ENCODE measurements around the gene CERK.
A peak's percentile ranks its signal among the peaks of the same experiment; 100 is the strongest.

CERK gene

DNA sequence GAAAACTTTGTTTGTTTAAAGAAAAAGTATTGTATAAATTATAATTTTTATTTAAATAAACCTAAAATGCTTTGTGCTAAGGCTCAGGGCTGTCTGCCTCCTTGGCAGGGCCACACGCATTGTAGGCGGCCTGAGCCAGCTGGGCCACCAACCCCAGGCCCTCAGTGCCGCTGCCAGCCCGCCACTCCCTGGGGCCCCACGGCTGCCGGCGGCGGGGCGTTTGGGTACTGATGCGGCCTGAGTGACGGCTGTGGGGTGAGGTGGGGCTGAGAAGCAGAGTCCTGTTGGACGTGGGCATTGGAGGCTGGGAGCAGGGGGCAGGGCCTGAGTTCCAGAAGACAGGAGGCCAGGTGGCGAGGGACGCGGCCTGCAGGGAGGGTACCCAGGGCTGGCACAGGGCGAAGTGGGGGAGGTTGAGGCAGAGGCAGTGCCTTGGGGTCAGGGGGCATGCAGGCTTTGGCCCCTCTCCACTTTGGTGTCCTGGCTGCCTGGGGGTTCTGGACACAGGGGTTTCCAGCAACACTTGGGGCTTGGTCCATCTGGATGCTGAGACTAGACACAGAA is 58.3 kb downstream of the CERK start:
- no peak for DNase-seq (ENCODE audit: insufficient read length, low spot score)
- FAIRE-seq: no peak

- DNase-seq (ENCODE audit: insufficient read length, low spot score): no peak
- no peak for FAIRE-seq
Measured at GRCh38 chr22:46678785-46679700, 59.0 kb downstream of the CERK start.

- FAIRE-seq: no peak
Measured at GRCh38 chr22:46678003-46678657, 59.9 kb downstream of the CERK start.

GRCh38 chr22:46677323-46678002 is 60.6 kb downstream of the CERK start:
- no peak for FAIRE-seq
- no peak for DNase-seq (ENCODE audit: insufficient read length, low spot score)

More at GRCh38 chr22:46678003-46678657, 59.9 kb downstream of the CERK start:
- no peak for DNase-seq (ENCODE audit: insufficient read length, low spot score)

DNA sequence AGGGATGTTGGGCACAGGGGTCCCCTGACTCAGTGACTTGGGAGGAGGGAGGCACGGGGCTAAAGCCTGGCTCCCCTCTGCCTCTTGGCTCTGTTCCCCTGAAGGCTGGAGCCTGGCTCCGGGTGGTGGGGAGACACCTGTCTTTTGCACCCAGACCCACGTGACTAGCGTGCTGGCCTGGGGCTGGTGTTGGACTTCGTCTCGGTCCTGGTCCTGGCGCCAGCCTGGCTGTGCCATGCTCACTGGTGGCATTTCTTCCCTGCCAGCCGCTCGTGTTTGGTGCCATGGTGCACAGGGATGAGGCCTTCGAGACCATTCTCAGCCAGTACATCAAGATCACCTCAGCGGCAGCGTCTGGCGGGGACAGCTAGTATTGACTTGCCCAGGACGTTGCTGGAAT is 61.2 kb downstream of the CERK start:
- no peak for DNase-seq (ENCODE audit: insufficient read length, low spot score)
- no peak for FAIRE-seq

DNA sequence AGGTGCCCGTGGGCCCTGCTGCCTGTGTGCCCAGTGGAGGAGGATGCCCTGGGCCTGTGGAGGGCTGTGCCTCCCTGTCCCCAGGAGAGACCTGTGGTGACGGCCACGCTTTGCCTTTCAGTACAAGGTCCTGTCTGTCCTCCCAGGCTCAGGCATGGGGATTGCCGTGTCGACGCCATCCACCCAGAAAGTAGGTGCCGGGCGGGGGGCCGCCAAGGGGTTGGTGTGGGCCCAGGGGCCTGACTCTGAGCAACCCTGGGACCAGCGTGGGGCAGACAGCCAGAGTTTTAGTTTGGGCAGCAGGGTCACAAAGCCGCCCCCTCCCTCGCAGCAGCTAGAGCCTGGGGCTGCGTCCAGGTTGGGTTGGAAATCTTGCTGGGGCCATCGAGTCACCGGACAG is 61.6 kb downstream of the CERK start:
- FAIRE-seq (no peak), DNase-seq (ENCODE audit: insufficient read length, low spot score) (no peak)

- DNase-seq (ENCODE audit: insufficient read length, low spot score) (no peak), FAIRE-seq (no peak)
Measured at GRCh38 chr22:46675938-46676337, 62.1 kb downstream of the CERK start.

- FAIRE-seq (no peak), DNase-seq (ENCODE audit: insufficient read length, low spot score) (no peak)
Measured at GRCh38 chr22:46675479-46675878, 62.6 kb downstream of the CERK start.

GRCh38 chr22:46674906-46675305 is 63.1 kb downstream of the CERK start:
- no peak for DNase-seq (ENCODE audit: insufficient read length, low spot score)
- FAIRE-seq: no peak

GRCh38 chr22:46674367-46674781 is 63.7 kb downstream of the CERK start:
- FAIRE-seq: peak; percentile 33

DNA sequence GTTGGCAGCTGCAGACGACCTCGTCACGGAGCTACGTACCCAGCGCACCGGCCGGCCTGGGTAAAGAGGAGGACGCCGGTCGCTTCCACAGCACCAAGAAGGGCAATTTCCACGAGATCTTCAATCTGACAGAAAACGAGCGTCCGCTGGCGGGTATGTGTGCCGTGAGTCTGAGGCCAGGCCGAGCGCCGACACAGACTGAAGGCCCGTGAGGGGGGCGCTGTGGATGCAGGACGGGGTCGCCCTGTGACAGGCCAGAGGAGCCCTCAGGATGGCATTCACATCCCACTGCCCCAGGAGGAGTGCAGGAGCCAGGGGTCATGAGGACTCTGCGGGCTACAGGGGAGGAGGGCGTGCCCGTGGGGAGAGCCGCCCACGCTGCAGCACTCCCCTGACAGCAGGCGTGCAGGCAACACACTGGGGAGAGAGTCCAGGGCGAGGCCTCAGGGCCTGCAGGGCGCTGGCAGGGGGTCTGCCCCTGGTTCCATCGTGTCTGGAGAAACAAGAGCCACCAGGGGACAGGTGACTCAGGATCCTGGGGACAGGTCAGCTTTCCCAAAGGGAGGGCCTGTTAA is 64.3 kb downstream of the CERK start:
- no peak for FAIRE-seq
- DNase-seq (ENCODE audit: insufficient read length, low spot score): no peak

More at GRCh38 chr22:46674367-46674781, 63.7 kb downstream of the CERK start:
- DNase-seq (ENCODE audit: insufficient read length, low spot score): peak; percentile 77

DNA sequence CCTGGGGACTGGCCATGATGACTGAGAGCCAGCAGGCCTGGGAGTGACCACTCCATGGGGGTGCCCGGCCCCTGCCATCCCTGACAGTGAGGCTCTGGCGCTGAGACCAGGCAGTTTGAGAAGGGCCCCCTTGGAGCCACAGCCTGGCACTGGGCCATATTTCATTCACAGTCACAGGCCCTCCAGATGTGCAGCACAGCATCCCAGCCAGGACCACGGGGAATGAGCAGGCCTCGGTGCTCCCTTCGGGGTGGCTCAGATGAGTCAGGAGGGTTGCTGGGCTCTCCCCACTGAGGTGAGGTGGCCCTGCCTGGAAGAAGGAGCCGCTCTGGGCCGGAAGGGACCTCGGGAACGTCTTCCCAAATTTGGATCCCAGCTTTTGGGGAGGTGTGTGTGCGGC is 64.8 kb downstream of the CERK start:
- no peak for DNase-seq (ENCODE audit: insufficient read length, low spot score)
- FAIRE-seq: no peak

- no peak for DNase-seq (ENCODE audit: insufficient read length, low spot score)
- FAIRE-seq: no peak
Measured at GRCh38 chr22:46672731-46673130, 65.3 kb downstream of the CERK start.

GRCh38 chr22:46671824-46672432 is 66.1 kb downstream of the CERK start:
- no peak for FAIRE-seq
- no peak for DNase-seq (ENCODE audit: insufficient read length, low spot score)

DNA sequence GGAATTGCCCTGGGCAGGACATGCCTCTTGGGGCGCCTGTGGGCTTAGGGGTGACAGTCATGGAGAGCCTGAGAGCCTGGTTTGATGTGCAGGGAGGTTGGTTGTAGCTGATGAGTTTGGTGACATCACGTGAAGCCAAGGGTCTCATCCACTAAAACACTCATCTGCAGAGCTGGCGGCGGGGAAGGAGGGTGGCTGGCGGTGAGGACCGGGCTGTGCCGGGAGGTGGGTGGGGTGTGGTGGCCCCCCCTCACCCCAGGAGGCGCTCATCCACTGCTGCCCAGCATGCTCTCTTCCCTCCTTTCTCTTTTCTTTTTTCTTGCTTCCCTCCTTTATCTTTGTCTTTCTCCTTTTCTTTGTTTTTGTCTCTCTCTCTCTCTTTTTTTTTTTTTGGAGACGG is 68.9 kb downstream of the CERK start:
- FAIRE-seq (no peak), DNase-seq (ENCODE audit: insufficient read length, low spot score) (no peak)

- FAIRE-seq (no peak), DNase-seq (ENCODE audit: insufficient read length, low spot score) (no peak)
Measured at GRCh38 chr22:46668116-46668515, 69.9 kb downstream of the CERK start.

GRCh38 chr22:46667245-46667623 is 70.8 kb downstream of the CERK start:
- DNase-seq (ENCODE audit: insufficient read length, low spot score): no peak
- FAIRE-seq: no peak

DNA sequence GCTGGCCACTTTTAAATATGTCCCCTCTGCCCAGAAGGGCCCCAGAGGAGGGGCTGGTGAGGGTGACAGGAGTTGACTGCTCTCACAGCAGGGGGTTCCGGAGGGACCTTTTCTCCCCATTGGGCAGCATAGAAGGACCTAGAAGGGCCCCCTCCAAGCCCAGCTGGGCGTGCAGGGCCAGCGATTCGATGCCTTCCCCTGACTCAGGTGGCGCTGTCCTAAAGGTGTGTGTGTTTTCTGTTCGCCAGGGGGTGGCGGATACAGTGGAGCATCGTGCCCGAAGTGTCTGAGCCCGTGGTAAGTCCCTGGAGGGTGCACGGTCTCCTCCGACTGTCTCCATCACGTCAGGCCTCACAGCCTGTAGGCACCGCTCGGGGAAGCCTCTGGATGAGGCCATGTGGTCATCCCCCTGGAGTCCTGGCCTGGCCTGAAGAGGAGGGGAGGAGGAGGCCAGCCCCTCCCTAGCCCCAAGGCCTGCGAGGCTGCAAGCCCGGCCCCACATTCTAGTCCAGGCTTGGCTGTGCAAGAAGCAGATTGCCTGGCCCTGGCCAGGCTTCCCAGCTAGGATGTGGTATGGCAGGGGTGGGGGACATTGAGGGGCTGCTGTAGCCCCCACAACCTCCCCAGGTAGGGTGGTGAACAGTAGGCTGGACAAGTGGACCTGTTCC is 71.3 kb downstream of the CERK start:
- FAIRE-seq (no peak), DNase-seq (ENCODE audit: insufficient read length, low spot score) (no peak)

- no peak for FAIRE-seq
- DNase-seq (ENCODE audit: insufficient read length, low spot score): no peak
Measured at GRCh38 chr22:46665751-46666280, 72.2 kb downstream of the CERK start.
